A673 (cell line): Measurements from ENCODE around the gene FAM118A. TPM values are rescaled to one million over a fixed set of nuclear protein-coding genes. Genes with fewer than 3 reads are reported as not detected.

Source experiments
- BruUV-seq: library from RNA; stranded (reverse); fragments of 400-500 nt; replicated peaks from 2 replicates; lab custom pipeline; 2021; lab: Mats Ljungman, UMichigan
- CTCF ChIA-PET: fragments of 300-600 bp; sonication (Branson Sonifier 250); formaldehyde crosslinking; loops from one replicate; lab custom pipeline; 2022; ENCODE audit warnings: antibody characterized with exemption; lab: Charles Lee
- POLR2A ChIA-PET: fragments of 300-600 bp; sonication (Branson Sonifier 250); formaldehyde crosslinking; loops from one replicate; lab custom pipeline; 2022; ENCODE audit warnings: antibody characterized with exemption; ENCODE audit not compliant: low non-redundant PET; lab: Charles Lee
- DNase-seq: peaks from one replicate; pipeline ENCODE4 v3.0.0-alpha.2; 2015; ENCODE audit warnings: low spot score
- H3K27ac ChIP-seq: fragments of 200-600 bp; sonication (generic); 2 replicates; pipeline ENCODE4 v1.5.1; 2016; ENCODE audit warnings: mixed run types, low read depth, mild to moderate bottlenecking, mixed read lengths, antibody characterized with exemption, low read length; ENCODE audit not compliant: poor library complexity, severe bottlenecking
- H3K27me3 ChIP-seq: fragments of 200-600 bp; sonication (generic); replicated peaks from 2 replicates; pipeline ENCODE4 v1.6.1; 2017; ENCODE audit warnings: mixed run types, low read depth, mild to moderate bottlenecking, mixed read lengths, antibody characterized with exemption, low read length; ENCODE audit not compliant: insufficient read depth, poor library complexity
- H3K36me3 ChIP-seq: fragments of 200-600 bp; sonication (generic); 2 replicates; pipeline ENCODE4 v1.6.1; 2016; ENCODE audit warnings: mixed run types, mild to moderate bottlenecking, mixed read lengths, antibody characterized with exemption, low read length; ENCODE audit not compliant: insufficient read depth, poor library complexity, severe bottlenecking
- H3K4me1 ChIP-seq: fragments of 200-600 bp; sonication (generic); 2 replicates; pipeline ENCODE4 v1.6.1; 2017; ENCODE audit warnings: mixed run types, mild to moderate bottlenecking, mixed read lengths, antibody characterized with exemption, low read length; ENCODE audit not compliant: insufficient read depth, poor library complexity, severe bottlenecking
- H3K4me3 ChIP-seq: fragments of 200-600 bp; sonication (generic); 2 replicates; pipeline ENCODE4 v1.5.1; 2016; ENCODE audit warnings: low read depth, mixed run types, mild to moderate bottlenecking, mixed read lengths, low read length; ENCODE audit not compliant: poor library complexity, severe bottlenecking
- H3K9me3 ChIP-seq: fragments of 200-600 bp; sonication (generic); 2 replicates; pipeline ENCODE4 v1.6.1; 2016; ENCODE audit warnings: mixed run types, low read depth, mild to moderate bottlenecking, mixed read lengths, antibody characterized with exemption, low read length; ENCODE audit not compliant: poor library complexity, severe bottlenecking
- CTCF ChIP-seq: fragments of 300-800, 200-600 bp; sonication (generic); conservative IDR thresholded peaks from 2 replicates; pipeline ENCODE4 v1.5.1; 2017; ENCODE audit warnings: low read depth, mild to moderate bottlenecking, antibody characterized with exemption, low read length, moderate library complexity, mixed read lengths
- EZH2 ChIP-seq: fragments of 200-600 bp; sonication (generic); IDR thresholded peaks from 2 replicates; pipeline ENCODE4 v1.6.1; 2017; ENCODE audit warnings: borderline replicate concordance, low read depth, mild to moderate bottlenecking, mixed read lengths, antibody characterized with exemption, low read length; ENCODE audit not compliant: poor library complexity, severe bottlenecking
- intact Hi-C: fragments of 100-400 bp; cut with micrococcal nuclease; formaldehyde crosslinking; loops from one replicate; pipeline ENCODE4 v1.10.0; 2022; ENCODE audit not compliant: unreplicated experiment
- total RNA-seq: library from RNA; stranded (reverse); gene quantifications from 2 replicates; pipeline ENCODE4 v1.2.3, GENCODE V29; 2021

FAM118A gene
- total RNA-seq, 1 experiment from 2014 or later: 54.0 TPM

GRCh38 chr22:45319324-45319685 lies 9.6 kb downstream of the FAM118A start:
- H3K27ac ChIP-seq: peak overlapping the region; percentile 70
- H3K9me3 ChIP-seq: no peaks in the 10 kb centered on the region
- intact Hi-C loops: no loop called here
- DNase-seq: no peak
- ChIA-PET CTCF (no interaction called here), POLR2A (no interaction called here)
- no TSS peak for BruUV-seq
- TF ChIP-seq EZH2 (no peak), CTCF (no peak)
- H3K27me3 ChIP-seq: no peaks in the 10 kb centered on the region
- H3K4me3 ChIP-seq: no peak overlapping the region
- H3K4me1 ChIP-seq: peaks cover 22% of the 10 kb centered on the region
- peaks cover 17% of the 10 kb centered on the region for H3K36me3 ChIP-seq

- DNase-seq: no peak
- no peak for TF ChIP-seq CTCF
- TF ChIP-seq EZH2: no peak
- BruUV-seq: no TSS peak
- CTCF ChIA-PET: no interaction called here
- POLR2A ChIA-PET: no interaction called here
- no peaks in the 10 kb centered on the region for H3K9me3 ChIP-seq
- H3K4me3 ChIP-seq: no peak overlapping the region
- no peak overlapping the region for H3K27ac ChIP-seq
- H3K36me3 ChIP-seq: peaks cover 17% of the 10 kb centered on the region
- H3K27me3 ChIP-seq: no peaks in the 10 kb centered on the region
- peaks cover 22% of the 10 kb centered on the region for H3K4me1 ChIP-seq
- intact Hi-C loops: no loop called here
Observed at GRCh38 chr22:45320357-45320976, 10.7 kb downstream of the FAM118A start.

GRCh38 chr22:45321827-45322226 lies 12.1 kb downstream of the FAM118A start:
- TF ChIP-seq EZH2 (no peak), CTCF (no peak)
- H3K27ac ChIP-seq: no peak overlapping the region
- no peak overlapping the region for H3K4me3 ChIP-seq
- POLR2A ChIA-PET: no interaction called here
- DNase-seq: no peak
- H3K27me3 ChIP-seq: no peaks in the 10 kb centered on the region
- intact Hi-C loops: no loop called here
- H3K9me3 ChIP-seq: no peaks in the 10 kb centered on the region
- peaks cover 22% of the 10 kb centered on the region for H3K4me1 ChIP-seq
- no TSS peak for BruUV-seq
- peaks cover 17% of the 10 kb centered on the region for H3K36me3 ChIP-seq
- CTCF ChIA-PET: interaction anchor here (0.5 kb wide), 1 partner anchor 178 kb away, joined by 3 read pairs; no protein-coding TSS in a partner anchor
